Stimulated activated CD8-positive, alpha-beta memory T cell treated with anti-CD3 and anti-CD28 coated beads, Interleukin-15, amount 100 ng/mL, for 24 hours (primary cell): Measurements from ENCODE around the gene KCNMB3.

Source experiments
- DNase-seq: peaks from one replicate; pipeline ENCODE4 v3.0.0-alpha.2; 2020; ENCODE audit warnings: low read depth

Gene KCNMB3

DNA sequence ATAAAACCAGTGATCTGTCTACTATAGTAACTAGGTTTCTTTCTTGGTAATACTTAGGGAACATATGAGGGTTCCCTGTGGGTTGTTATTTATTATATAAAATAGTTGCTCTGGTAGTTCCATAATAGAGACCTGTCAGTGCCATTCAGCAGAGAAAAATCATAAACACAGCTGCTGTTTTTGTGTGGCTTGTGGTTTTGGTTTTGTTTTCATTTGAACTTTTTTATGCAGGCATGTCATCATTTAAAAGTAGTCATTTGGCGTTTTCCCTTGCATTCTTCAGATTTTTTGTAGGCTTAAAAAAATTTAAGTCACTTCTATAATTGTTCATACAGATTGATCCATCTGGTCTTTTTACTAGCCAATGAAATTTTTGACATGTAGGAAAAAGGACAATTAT, 54.8 kb downstream of the KCNMB3 start:
- no peak for DNase-seq

DNA sequence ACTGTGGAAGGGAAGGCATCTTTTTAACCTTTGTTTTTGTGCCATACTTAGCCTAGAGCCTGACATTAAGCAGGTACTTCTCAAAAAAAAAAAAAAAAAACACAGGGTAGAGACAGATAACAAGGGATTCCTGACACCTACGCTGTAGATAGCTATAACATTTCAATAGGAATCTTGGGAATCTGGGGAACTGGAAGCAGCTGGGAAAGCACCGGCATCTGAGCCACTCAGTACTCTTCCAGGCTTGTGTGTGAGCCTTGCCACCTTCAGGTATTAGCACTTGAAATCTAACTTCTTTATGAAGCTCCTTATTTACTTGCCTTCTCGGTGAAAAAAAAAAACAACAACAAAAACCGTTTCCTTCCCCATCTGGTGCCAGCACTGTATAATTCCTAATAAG, 56.0 kb downstream of the KCNMB3 start:
- DNase-seq: no peak
